Activated CD4-positive, alpha-beta T cell treated with anti-CD3 and anti-CD28 coated beads, Interleukin-2, amount 50 U/mL, for 16 hours (primary cell): Measurements from ENCODE around the gene RCBTB2.
A peak's percentile ranks its signal among the peaks of the same experiment; 100 is the strongest.

Experiments
- DNase-seq: peaks from one replicate; pipeline ENCODE4 v3.0.0-alpha.2; 2020

The RCBTB2 gene

GRCh38 chr13:48528720-48529119 lies 4.2 kb downstream of the RCBTB2 start:
- DNase-seq = peak; percentile 10

- no peak for DNase-seq
These were observed 4.9 kb downstream of the RCBTB2 start for GRCh38 chr13:48527955-48528354.

DNA sequence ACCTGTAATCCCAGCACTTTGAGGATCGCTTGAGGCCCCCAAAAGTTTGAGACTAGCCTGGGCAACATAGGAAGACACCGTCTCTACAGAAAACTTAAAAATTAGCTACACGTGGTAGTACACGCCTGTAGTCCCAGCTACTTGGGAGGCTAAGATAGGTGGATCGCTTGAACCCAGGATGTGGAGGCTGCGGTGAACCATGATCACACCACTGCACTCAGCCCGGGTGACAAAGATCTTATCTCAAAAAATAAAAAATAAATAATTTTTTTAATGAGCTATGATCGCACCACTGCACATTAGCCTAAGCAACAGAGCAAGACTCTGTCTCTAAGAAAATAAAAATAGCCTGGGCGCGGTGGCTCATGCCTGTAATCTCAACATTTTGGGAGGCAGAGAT lies 6.6 kb downstream of the RCBTB2 start:
- DNase-seq = peak; percentile 16

DNA sequence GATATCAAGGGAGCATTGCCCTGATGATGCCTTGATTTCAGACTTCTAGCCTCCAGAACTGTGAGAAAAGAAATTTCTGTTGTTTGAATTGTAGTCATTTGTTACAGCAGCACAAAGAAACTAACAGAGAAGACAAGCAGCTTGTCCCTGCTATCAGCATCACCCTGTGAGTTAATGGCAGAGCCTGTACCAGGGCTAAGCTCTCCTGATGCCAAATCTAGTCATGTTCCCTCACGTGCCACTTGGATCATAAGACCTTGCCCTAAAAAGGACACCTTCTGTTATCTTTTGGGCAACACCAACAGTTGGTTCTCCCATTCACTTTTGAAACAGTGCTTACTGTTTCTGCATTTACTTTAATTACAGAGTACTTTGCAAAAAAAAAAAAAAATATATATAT lies 14.8 kb downstream of the RCBTB2 start:
- DNase-seq = no peak

DNA sequence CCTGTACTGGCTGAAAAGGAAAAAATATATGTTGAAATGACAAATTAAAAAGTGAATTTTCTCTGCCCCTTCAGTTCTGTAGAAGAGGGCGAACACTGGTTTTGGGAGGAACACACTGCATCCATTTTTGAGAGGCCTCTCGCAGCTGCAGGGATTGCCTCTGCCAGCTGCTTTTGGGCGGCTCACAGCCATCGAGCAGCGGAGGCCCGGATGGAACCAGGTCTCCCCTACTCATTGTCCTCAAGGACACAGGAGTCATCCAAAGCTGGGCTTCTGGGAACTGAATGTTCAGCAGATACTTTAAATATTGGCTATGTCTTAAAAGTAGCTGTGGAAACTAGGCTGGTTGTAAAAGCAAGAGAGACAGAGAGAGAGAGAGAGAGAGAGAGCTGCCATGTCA lies 17.1 kb downstream of the RCBTB2 start:
- no peak for DNase-seq

- no peak for DNase-seq
These were observed 18.1 kb downstream of the RCBTB2 start for GRCh38 chr13:48514793-48515192.

- no peak for DNase-seq
These were observed 21.2 kb downstream of the RCBTB2 start for GRCh38 chr13:48511621-48512230.

DNA sequence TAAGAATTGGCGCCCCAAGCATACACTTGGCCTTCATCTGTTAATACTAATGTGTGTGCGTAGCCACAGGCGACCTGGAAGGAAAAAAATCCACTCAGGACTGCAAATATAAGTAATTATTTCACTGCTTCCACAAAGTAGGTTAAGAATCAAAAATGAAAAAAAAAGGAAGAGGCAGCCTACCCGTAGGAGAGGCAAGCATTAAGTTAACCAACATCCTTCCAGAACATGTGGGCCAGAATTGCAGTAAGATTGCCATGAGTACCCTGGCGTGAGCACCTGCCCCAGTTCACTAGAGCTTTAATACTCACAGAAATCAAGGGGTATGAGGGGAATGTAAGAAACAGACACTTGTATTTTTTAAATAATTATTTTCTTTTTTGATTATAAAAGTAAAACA lies 22.2 kb downstream of the RCBTB2 start:
- no peak for DNase-seq

DNA sequence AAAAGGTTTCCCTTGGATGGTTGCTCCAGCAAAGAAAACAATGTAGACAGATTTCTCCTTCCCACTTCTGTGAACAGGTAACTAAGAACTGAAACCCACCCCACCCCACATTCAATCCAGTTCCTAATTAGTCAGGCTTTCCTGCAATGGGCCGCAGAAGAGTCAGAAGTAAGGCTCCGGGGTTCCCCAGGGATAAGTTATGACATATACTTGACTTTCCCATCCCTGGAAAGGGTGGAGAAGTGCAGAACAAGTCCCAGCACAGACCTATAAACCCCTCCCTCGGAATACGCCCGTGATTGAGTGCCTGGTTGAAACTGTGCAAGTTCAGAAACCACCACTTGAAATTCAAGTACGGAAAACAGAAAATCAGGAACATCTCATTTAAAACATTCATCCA lies 24.9 kb downstream of the RCBTB2 start:
- no peak for DNase-seq

GRCh38 chr13:48507021-48507420 lies 25.9 kb downstream of the RCBTB2 start:
- DNase-seq = no peak

- no peak for DNase-seq
These were observed 26.7 kb downstream of the RCBTB2 start for GRCh38 chr13:48506092-48506701.

DNA sequence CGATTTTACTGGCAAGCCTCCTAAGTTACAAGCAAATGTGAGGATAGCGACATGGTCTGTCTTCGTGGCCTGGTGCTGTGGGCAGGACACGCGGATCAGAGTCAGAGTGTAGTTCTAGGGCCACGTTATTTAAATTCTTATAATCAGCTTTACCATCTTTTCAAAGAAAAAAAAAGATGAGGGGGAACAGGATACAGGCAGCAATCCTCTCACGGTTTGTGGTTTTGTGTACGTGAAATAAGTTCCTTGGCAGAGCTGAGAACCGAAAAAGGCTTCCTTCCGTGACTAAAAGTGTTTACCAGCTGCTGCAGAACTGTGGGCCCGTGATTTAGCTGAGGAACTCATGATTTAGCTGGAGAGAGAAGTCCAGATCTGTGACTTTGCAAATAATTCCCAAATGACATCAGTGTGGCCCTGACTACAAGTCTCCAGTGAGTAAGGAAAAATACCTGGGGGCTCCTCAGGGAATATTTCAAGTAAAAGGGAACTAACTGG lies 27.2 kb downstream of the RCBTB2 start:
- DNase-seq = peak; percentile 93

DNA sequence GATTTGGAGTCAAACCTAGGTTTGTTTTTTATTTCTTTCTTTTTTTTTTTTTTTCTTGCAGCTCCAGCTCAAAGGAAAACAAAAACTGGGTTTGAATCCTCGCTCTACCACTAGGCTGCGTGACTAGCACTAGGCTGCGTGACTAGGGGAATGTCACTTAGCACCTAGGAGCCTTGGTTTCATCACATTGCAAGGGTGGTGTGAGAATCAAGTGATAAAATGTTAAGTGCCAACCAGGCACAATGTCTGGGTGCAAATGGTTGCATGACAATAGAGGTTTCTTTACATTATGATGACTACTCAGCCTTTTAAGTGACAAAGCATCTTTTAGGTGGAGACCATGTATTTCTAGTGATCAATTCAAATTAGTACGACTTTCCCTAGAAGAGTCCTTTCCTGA lies 27.9 kb downstream of the RCBTB2 start:
- DNase-seq = peak; percentile 81

- peak; percentile 69 for DNase-seq
These were observed 28.3 kb downstream of the RCBTB2 start for GRCh38 chr13:48504606-48505005.

- no peak for DNase-seq
These were observed 30.1 kb downstream of the RCBTB2 start for GRCh38 chr13:48502601-48503319.

DNA sequence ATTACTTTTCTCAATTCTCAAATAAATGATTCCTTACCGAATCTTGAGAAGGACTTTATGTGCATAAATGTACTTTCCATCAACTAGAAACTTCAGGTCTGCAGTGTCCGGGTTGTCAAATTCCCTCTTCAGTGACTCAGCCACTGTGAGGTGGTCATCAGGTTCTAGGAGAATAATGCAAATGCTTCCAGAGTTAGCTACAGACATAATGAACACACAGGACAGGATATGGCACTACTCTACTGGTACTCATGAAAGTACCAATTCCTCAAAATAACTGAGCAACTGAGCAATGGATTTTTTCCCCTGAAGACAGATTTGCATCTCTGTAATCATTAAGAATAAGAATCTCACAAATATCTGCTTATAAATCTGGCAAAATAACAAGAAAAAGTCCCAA lies 31.2 kb downstream of the RCBTB2 start:
- DNase-seq = no peak

DNA sequence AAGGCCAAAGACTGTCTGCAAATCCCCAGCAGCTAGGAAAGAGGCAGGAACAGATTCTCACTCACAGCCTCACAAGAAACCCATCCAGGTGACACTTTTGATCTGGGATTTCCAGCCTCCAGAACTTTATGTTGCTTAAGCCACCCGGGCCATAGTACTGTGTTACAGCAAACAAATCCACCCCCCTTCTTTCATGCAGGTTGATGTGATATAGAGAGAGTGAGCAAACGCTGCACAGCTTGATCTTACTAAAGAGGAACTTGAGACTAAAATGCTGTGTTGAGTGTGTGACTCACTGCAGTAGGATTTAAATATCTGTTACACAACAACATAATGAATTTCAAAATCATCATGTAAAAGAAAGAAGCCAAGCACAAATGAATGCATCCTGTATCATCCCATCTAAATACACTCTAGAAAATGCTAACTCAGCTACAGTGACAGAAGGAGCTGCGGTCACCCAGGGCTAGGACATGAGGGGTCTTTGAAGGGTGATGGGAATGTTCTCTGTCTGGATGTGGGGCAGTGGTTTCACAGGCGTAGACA lies 32.2 kb downstream of the RCBTB2 start:
- peak; percentile 67 for DNase-seq

GRCh38 chr13:48497669-48498068 lies 35.2 kb downstream of the RCBTB2 start:
- DNase-seq = no peak

DNA sequence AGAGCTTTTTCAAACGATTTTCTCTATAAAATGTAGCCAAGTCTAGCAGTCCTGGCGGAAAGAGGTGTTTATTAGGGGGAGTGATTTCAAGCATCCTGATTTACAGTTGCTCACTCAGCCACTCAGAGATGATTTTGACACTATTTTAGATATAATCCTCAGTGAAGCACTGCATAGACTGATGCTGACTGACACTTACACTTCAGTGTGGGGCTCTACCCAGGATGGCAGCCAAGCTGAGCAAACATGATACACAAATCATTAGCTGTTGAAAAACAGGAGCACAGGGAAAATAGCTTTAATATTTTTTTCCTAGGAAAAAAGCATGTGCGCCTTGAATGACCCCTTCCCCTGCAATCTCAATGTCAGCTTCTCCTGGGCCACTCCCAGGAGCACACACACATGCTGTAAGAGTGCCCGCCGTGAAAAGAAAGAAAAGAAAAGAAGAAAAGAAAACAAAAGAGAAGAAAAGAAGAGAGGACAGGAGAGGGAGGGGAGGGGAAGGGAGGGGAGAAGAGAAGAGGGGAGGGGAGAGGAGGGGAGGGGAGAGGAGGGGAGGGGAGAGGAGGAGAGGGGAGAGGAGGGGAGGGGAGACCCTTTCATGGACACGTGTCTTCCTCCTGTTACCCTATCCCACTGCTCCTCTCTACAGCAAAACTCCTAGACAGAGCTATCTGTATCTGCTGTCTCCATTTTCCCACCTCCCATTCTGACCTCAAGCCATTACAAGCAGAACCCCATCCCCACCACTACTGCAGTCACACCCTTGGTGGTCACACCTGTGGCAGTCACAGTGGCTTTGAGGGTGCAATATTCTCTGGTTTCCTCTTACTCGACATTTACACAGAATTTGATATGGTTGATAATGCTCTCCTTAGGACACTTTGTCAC lies 36.4 kb downstream of the RCBTB2 start:
- peak; percentile 58 for DNase-seq

- no peak for DNase-seq
These were observed 38.0 kb downstream of the RCBTB2 start for GRCh38 chr13:48494874-48495273.

DNA sequence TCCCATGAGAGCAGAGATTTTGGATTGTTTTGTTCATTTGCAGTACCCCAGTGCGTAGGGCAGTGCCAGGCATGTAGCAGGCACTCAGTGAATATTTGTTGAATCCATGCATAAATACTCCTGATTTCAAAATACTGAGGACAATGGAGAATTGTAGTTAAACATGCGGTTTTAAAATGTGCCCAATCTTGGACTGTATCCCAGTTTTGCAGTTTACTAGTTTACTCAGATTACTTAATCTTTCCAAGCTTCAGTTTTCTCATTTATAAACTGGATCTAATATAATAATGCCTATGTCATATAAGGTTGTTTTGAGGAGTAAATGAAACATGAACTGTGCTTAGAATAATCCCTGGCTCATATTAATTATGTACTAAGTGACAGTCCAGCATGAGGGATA lies 39.0 kb downstream of the RCBTB2 start:
- DNase-seq = no peak

GRCh38 chr13:48493066-48493765 lies 39.7 kb downstream of the RCBTB2 start:
- DNase-seq = peak; percentile 57
